ENCODE data around the gene THAP7. TPM values are rescaled to one million over a fixed set of nuclear protein-coding genes. Genes with fewer than 3 reads are reported as not detected.
A peak's percentile ranks its signal among the peaks of the same experiment; 100 is the strongest.

The THAP7 gene
- total RNA-seq, 1 donor from 2014 or later: 12.2 TPM

DNA sequence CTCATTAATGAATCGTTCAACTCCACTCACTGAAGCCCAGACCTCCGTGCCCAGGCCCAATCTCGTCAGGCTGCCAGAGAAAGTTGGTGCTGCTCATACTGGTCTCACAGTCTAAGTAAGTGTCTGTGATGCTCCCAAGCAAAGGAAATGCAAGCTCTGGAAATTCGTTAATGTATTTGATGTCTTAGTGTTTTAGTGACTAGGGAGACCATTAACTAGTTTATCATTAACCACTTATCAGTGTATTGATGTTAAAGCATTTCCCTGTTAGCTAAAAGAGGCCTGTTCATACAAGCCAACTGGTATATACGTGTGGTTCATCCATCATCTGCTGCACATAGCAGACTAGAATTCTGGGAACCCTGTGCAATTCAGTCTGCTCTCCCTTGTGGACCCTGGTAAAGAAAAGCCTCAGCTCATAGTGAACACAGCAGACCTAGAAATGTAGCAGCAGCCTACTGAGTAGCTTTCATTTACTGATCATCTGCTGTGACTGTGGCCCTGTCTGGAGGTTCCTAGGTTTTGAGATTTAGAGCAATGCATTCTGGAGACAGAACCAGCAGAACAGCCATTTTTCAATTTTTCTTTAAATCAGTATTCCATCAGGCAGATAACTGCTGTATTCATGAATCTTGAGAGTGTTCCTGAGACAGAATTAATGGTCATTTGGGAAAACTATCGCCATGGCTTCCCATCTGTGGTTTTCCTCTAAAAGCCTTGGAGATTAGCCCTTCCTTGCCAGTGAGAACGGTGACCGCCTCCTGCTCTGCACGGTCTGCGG is 50.6 kb downstream of the THAP7 start:
- Histone ChIP-seq H2AFZ (ENCODE audit: low read depth, low read length) (no peak overlapping the region), H3K79me2 (ENCODE audit: insufficient read depth, low read length) (peaks cover 67% of the 10 kb centered on the region), H3K4me2 (ENCODE audit: low read length) (no peak overlapping the region), H3K36me3 (ENCODE audit: insufficient read depth, low read length) (peaks cover 32% of the 10 kb centered on the region), H3K27ac (ENCODE audit: low read depth, low read length) (no peak overlapping the region), H3K4me3 (ENCODE audit: insufficient read depth, low read depth, low read length) (no peak overlapping the region), H3K4me1 (ENCODE audit: insufficient read depth, low read length) (peaks cover under 1% of the 10 kb centered on the region), H3K9me3 (ENCODE audit: insufficient read depth, low read depth, low read length) (no peaks in the 10 kb centered on the region), H3K27me3 (ENCODE audit: insufficient read depth, low read length) (no peaks in the 10 kb centered on the region), H4K20me1 (ENCODE audit: insufficient read depth, low read length) (peaks cover 82% of the 10 kb centered on the region), H3K9ac (ENCODE audit: low read length) (no peak overlapping the region)
- no peak overlapping the region for H3K4me3 Mint-ChIP-seq (ENCODE audit: unreplicated experiment)
- FAIRE-seq: no peak
- peak overlapping the region; percentile 62 for H3K27ac Mint-ChIP-seq (ENCODE audit: unreplicated experiment)
- H3K36me3 Mint-ChIP-seq (ENCODE audit: low read depth, unreplicated experiment): peaks cover 7% of the 10 kb centered on the region
- no peaks in the 10 kb centered on the region for H3K9me3 Mint-ChIP-seq (ENCODE audit: unreplicated experiment)
- H3K27me3 Mint-ChIP-seq (ENCODE audit: low read depth, unreplicated experiment): no peaks in the 10 kb centered on the region
- H3K4me1 Mint-ChIP-seq (ENCODE audit: low read depth, unreplicated experiment): peaks cover 33% of the 10 kb centered on the region
- DNase-seq (ENCODE audit: low read depth): no peak
- TF ChIP-seq CTCF (IDR thresholded peaks at IDR 0.05; ENCODE audit: insufficient read depth, low read depth, low read length) (no peak), EZH2 (IDR thresholded peaks at IDR 0.05; ENCODE audit: insufficient read depth, low read length) (no peak)

DNA sequence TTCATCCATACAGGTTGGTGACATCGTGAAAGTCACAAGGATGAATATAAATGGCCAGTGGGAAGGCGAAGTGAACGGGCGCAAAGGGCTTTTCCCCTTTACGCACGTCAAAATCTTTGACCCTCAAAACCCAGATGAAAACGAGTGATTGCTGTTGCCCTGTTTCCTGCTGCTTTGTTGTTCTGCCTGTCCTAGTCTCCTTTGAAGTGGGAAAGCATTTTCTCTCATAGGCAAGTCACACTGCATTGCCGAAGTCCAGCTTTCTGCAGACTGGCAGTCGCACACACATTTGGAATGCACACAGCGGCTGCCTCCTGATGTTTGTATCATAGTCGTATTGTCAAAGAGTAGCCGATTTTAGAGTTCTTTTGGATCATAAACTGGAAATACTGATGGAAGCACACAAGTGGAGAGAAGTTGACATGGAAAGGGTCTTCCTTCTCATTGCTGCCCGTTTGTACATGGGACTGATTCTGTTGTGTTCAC is 52.2 kb downstream of the THAP7 start:
- no peaks in the 10 kb centered on the region for H3K9me3 Mint-ChIP-seq (ENCODE audit: unreplicated experiment)
- no peak for DNase-seq (ENCODE audit: low read depth)
- peaks cover 93% of the 10 kb centered on the region for H4K20me1 ChIP-seq (ENCODE audit: insufficient read depth, low read length)
- no peak overlapping the region for H2AFZ ChIP-seq (ENCODE audit: low read depth, low read length)
- no peaks in the 10 kb centered on the region for H3K27me3 ChIP-seq (ENCODE audit: insufficient read depth, low read length)
- H3K4me1 ChIP-seq (ENCODE audit: insufficient read depth, low read length): peaks cover 15% of the 10 kb centered on the region
- no peak overlapping the region for H3K4me3 Mint-ChIP-seq (ENCODE audit: unreplicated experiment)
- H3K9ac ChIP-seq (ENCODE audit: low read length): no peak overlapping the region
- FAIRE-seq: no peak
- peak overlapping the region; percentile 60 for H3K27ac Mint-ChIP-seq (ENCODE audit: unreplicated experiment)
- H3K4me1 Mint-ChIP-seq (ENCODE audit: low read depth, unreplicated experiment): peaks cover 39% of the 10 kb centered on the region
- TF ChIP-seq CTCF (IDR thresholded peaks at IDR 0.05; ENCODE audit: insufficient read depth, low read depth, low read length) (no peak), EZH2 (IDR thresholded peaks at IDR 0.05; ENCODE audit: insufficient read depth, low read length) (no peak)
- no peaks in the 10 kb centered on the region for H3K27me3 Mint-ChIP-seq (ENCODE audit: low read depth, unreplicated experiment)
- H3K9me3 ChIP-seq (ENCODE audit: insufficient read depth, low read depth, low read length): no peaks in the 10 kb centered on the region
- peaks cover 32% of the 10 kb centered on the region for H3K36me3 ChIP-seq (ENCODE audit: insufficient read depth, low read length)
- peaks cover 83% of the 10 kb centered on the region for H3K79me2 ChIP-seq (ENCODE audit: insufficient read depth, low read length)
- no peak overlapping the region for H3K27ac ChIP-seq (ENCODE audit: low read depth, low read length)
- peaks cover 4% of the 10 kb centered on the region for H3K36me3 Mint-ChIP-seq (ENCODE audit: low read depth, unreplicated experiment)
- no peak overlapping the region for H3K4me3 ChIP-seq (ENCODE audit: insufficient read depth, low read depth, low read length)
- no peak overlapping the region for H3K4me2 ChIP-seq (ENCODE audit: low read length)

Small RNA genes lying within 50 kb of the gene (microRNA-seq; reads per million reads assigned to microRNA genes)
- gene MIR649: not detected

Other genes starting within 250 kb of the THAP7 start
- gene SERPIND1, start 228.0 kb downstream of the THAP7 start, total RNA-seq: not detected in 2 replicates
- gene PI4KA, start 143.3 kb downstream of the THAP7 start, total RNA-seq: 35.9 and 37.3 TPM in 2 replicates
- 19.6 and 24.6 TPM in 2 replicates for gene SNAP29, start 143.1 kb downstream of the THAP7 start, total RNA-seq
- 59.5 and 63.0 TPM in 2 replicates for gene CRKL, start 84.7 kb downstream of the THAP7 start, total RNA-seq
- gene AIFM3, start 34.9 kb downstream of the THAP7 start, total RNA-seq: 0.48 and 0.67 TPM in 2 replicates
- 62.0 and 68.9 TPM in 2 replicates for gene LZTR1, start 19.8 kb downstream of the THAP7 start, total RNA-seq
- 0.22 and 0.45 TPM in 2 replicates for gene P2RX6, start 13.0 kb upstream of the THAP7 start, total RNA-seq
- gene SLC7A4, start 30.4 kb upstream of the THAP7 start, total RNA-seq: 0.31 and 0.93 TPM in 2 replicates
- gene LRRC74B, start 43.8 kb upstream of the THAP7 start, total RNA-seq: 0.19 TPM in 1 of 2 replicates, not detected in the other